GM13976 (cell line): ENCODE results near the gene CD200R1.
A peak's percentile ranks its signal among the peaks of the same experiment; 100 is the strongest.

Source experiments
- DNase-seq: peaks from one replicate; pipeline ENCODE4 v3.0.0; 2012; ENCODE audit warnings: low spot score
- CTCF ChIP-seq: IDR thresholded peaks from 2 replicates; pipeline ENCODE4 v1.5.1; 2012; ENCODE audit warnings: borderline replicate concordance, mild to moderate bottlenecking; ENCODE audit not compliant: insufficient read depth; ENCODE audit errors: extremely low read depth, missing control alignments, control extremely low read depth
- in situ Hi-C: fragments of 300-500 bp; cut with MboI; formaldehyde crosslinking; loops from one replicate; pipeline ENCODE4 v1.12.0; 2022; ENCODE audit warnings: low sequenced_read_pairs, mixed read lengths, inconsistent platforms; ENCODE audit not compliant: unreplicated experiment

Gene CD200R1

GRCh38 chr3:112976953-112977352, 2.0 kb upstream of the CD200R1 start:
- in situ Hi-C loops, result loop anchor here (5.0 to 25.0 kb wide), 4 partner anchors 232 to 840 kb away; partner anchors contain the start of genes CCDC80 and GCSAM
- no peak for DNase-seq

GRCh38 chr3:112976001-112976400, 1.1 kb upstream of the CD200R1 start:
- in situ Hi-C loops, result loop anchor here (5.0 to 25.0 kb wide), 4 partner anchors 231 to 839 kb away; partner anchors contain the start of genes CCDC80 and GCSAM
- DNase-seq, result no peak
- no peak for TF ChIP-seq CTCF

More at GRCh38 chr3:112976953-112977352, 2.0 kb upstream of the CD200R1 start:
- TF ChIP-seq CTCF, result no peak

GRCh38 chr3:112974178-112974517, 755 bp downstream of the CD200R1 start:
- TF ChIP-seq CTCF, result no peak
- in situ Hi-C loops, result loop anchor here (10.0 kb wide), 1 partner anchor 229 kb away; no protein-coding TSS in a partner anchor
- no peak for DNase-seq

- TF ChIP-seq CTCF, result no peak
- peak; percentile 31 for DNase-seq
- in situ Hi-C loops, result loop anchor here (10.0 kb wide), 1 partner anchor 229 kb away; no protein-coding TSS in a partner anchor
Observed at GRCh38 chr3:112973325-112974177, 1.4 kb downstream of the CD200R1 start.

GRCh38 chr3:112972158-112972557, 2.7 kb downstream of the CD200R1 start:
- TF ChIP-seq CTCF, result peak; percentile 14
- in situ Hi-C loops, result loop anchor here (10.0 kb wide), 1 partner anchor 227 kb away; no protein-coding TSS in a partner anchor

GRCh38 chr3:112967828-112968227, 7.1 kb downstream of the CD200R1 start:
- no peak for DNase-seq
- no peak for TF ChIP-seq CTCF
- in situ Hi-C loops, result no loop called here

More at GRCh38 chr3:112972158-112972557, 2.7 kb downstream of the CD200R1 start:
- DNase-seq, result no peak

- DNase-seq, result no peak
- TF ChIP-seq CTCF, result no peak
- in situ Hi-C loops, result no loop called here
Observed at GRCh38 chr3:112967425-112967824, 7.5 kb downstream of the CD200R1 start.
